ENCODE measurements around the gene APOA4. TPM values are rescaled to one million over a fixed set of nuclear protein-coding genes. Genes with fewer than 3 reads are reported as not detected.

Gene APOA4
- total and polyA plus RNA-seq, 9 of the 15 experiments (the other 6 are each of a cell fraction or from before 2014, with no cell fraction given) = 0.07 TPM; not detected in 8

- TF ChIP-seq ZNF79 (CRISPR knock-in tag; IDR thresholded peaks at IDR 0.05; ENCODE audit: low read depth) (no peak), ZNF282 (CRISPR knock-in tag; IDR thresholded peaks at IDR 0.05) (no peak), BCOR (IDR thresholded peaks at IDR 0.05) (no peak), GTF2E2 (tag; IDR thresholded peaks at IDR 0.05) (no peak), PRPF4 (IDR thresholded peaks at IDR 0.05; ENCODE audit: insufficient read depth, low read depth, low read length, poor library complexity, severe bottlenecking) (no peak), SRSF9 (IDR thresholded peaks at IDR 0.05; ENCODE audit: borderline replicate concordance, low read depth, low read length) (no peak), HDAC2 (IDR thresholded peaks at IDR 0.05) (no peak), ZNF253 (CRISPR knock-in tag; conservative IDR thresholded peaks at IDR 0.05) (no peak), NELFE (IDR thresholded peaks at IDR 0.05; ENCODE audit: insufficient read depth, insufficient read length) (no peak), KLF13 (tag; IDR thresholded peaks at IDR 0.05; ENCODE audit: borderline replicate concordance, low read depth) (no peak), SMARCE1 (IDR thresholded peaks at IDR 0.05) (no peak), SMARCA5 (IDR thresholded peaks at IDR 0.05) (no peak), ADNP (tag; IDR thresholded peaks at IDR 0.05) (no peak), GABPA (tag; conservative IDR thresholded peaks at IDR 0.05; ENCODE audit: low read depth) (peak; percentile 69), STAT5A (IDR thresholded peaks at IDR 0.05; ENCODE audit: borderline replicate concordance, low read length) (no peak), WHSC1 (IDR thresholded peaks at IDR 0.05; ENCODE audit: low read length) (no peak), ZKSCAN3 (CRISPR knock-in tag; IDR thresholded peaks at IDR 0.05) (no peak), PYGO2 (tag; IDR thresholded peaks at IDR 0.05) (no peak), FUS (optimal IDR thresholded peaks at IDR 0.05; ENCODE audit: low read depth, low read length) (no peak), DPF2 (IDR thresholded peaks at IDR 0.05) (peak; percentile 59; the same call in 1 of the 2 replicates), ZNF436 (CRISPR knock-in tag; IDR thresholded peaks at IDR 0.05) (no peak), ATF7 (IDR thresholded peaks at IDR 0.05) (no peak), KLF16 (IDR thresholded peaks at IDR 0.05) (no peak)
- TF ChIP-seq, protein P1, sequence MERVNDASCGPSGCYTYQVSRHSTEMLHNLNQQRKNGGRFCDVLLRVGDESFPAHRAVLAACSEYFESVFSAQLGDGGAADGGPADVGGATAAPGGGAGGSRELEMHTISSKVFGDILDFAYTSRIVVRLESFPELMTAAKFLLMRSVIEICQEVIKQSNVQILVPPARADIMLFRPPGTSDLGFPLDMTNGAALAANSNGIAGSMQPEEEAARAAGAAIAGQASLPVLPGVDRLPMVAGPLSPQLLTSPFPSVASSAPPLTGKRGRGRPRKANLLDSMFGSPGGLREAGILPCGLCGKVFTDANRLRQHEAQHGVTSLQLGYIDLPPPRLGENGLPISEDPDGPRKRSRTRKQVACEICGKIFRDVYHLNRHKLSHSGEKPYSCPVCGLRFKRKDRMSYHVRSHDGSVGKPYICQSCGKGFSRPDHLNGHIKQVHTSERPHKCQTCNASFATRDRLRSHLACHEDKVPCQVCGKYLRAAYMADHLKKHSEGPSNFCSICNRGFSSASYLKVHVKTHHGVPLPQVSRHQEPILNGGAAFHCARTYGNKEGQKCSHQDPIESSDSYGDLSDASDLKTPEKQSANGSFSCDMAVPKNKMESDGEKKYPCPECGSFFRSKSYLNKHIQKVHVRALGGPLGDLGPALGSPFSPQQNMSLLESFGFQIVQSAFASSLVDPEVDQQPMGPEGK (CRISPR knock-in tag; IDR thresholded peaks at IDR 0.05; ENCODE audit: borderline replicate concordance) = no peak
- TF ChIP-seq, protein P2, sequence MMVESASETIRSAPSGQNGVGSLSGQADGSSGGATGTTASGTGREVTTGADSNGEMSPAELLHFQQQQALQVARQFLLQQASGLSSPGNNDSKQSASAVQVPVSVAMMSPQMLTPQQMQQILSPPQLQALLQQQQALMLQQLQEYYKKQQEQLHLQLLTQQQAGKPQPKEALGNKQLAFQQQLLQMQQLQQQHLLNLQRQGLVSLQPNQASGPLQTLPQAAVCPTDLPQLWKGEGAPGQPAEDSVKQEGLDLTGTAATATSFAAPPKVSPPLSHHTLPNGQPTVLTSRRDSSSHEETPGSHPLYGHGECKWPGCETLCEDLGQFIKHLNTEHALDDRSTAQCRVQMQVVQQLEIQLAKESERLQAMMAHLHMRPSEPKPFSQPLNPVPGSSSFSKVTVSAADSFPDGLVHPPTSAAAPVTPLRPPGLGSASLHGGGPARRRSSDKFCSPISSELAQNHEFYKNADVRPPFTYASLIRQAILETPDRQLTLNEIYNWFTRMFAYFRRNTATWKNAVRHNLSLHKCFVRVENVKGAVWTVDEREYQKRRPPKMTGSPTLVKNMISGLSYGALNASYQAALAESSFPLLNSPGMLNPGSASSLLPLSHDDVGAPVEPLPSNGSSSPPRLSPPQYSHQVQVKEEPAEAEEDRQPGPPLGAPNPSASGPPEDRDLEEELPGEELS (CRISPR knock-in tag; IDR thresholded peaks at IDR 0.05; ENCODE audit: borderline replicate concordance) = no peak; the same call in 1 of the 2 replicates
- TF ChIP-seq, protein P3, sequence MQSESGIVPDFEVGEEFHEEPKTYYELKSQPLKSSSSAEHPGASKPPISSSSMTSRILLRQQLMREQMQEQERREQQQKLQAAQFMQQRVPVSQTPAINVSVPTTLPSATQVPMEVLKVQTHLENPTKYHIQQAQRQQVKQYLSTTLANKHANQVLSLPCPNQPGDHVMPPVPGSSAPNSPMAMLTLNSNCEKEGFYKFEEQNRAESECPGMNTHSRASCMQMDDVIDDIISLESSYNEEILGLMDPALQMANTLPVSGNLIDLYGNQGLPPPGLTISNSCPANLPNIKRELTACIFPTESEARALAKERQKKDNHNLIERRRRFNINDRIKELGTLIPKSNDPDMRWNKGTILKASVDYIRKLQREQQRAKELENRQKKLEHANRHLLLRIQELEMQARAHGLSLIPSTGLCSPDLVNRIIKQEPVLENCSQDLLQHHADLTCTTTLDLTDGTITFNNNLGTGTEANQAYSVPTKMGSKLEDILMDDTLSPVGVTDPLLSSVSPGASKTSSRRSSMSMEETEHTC (IDR thresholded peaks at IDR 0.05) = no peak
Measured at GRCh38 chr11:116773203-116774097, 49.7 kb downstream of the APOA4 start (continued).
